KMS-11 (cell line): ENCODE measurements around the gene FCHO2.

Experiments
- H2AFZ ChIP-seq: fragments of 200-600 bp; sonication (generic); 2 replicates; pipeline ENCODE4 v1.6.1; 2016; ENCODE audit warnings: antibody characterized with exemption, mixed run types, low read depth
- H3K27ac ChIP-seq: fragments of 200-600 bp; sonication (generic); 2 replicates; pipeline ENCODE4 v1.6.1; 2016; ENCODE audit warnings: mild to moderate bottlenecking, mixed run types
- H3K27me3 ChIP-seq: fragments of 200-600 bp; sonication (generic); 2 replicates; pipeline ENCODE4 v1.6.1; 2017; ENCODE audit warnings: mild to moderate bottlenecking, low read depth, mixed run types, moderate library complexity; ENCODE audit not compliant: insufficient read depth
- H3K36me3 ChIP-seq: fragments of 200-600 bp; sonication (generic); 2 replicates; pipeline ENCODE4 v1.6.1; 2017; ENCODE audit warnings: mild to moderate bottlenecking, mixed run types; ENCODE audit not compliant: insufficient read depth
- H3K4me1 ChIP-seq: fragments of 200-600 bp; sonication (generic); 2 replicates; pipeline ENCODE4 v1.6.1; 2016; ENCODE audit warnings: mild to moderate bottlenecking, low read depth, mixed run types; ENCODE audit not compliant: poor library complexity, severe bottlenecking
- H3K4me2 ChIP-seq: fragments of 200-600 bp; sonication (generic); 2 replicates; pipeline ENCODE4 v1.7.0; 2016; ENCODE audit warnings: mild to moderate bottlenecking, mixed run types
- H3K4me3 ChIP-seq: fragments of 200-600 bp; sonication (generic); IDR thresholded peaks from 2 replicates; pipeline ENCODE4 v1.6.1; 2017; ENCODE audit warnings: low read depth, low read length, mixed read lengths; ENCODE audit not compliant: insufficient read depth
- H3K79me2 ChIP-seq: fragments of 200-600 bp; sonication (generic); 2 replicates; pipeline ENCODE4 v1.6.1; 2016; ENCODE audit warnings: low read depth, mixed run types; ENCODE audit not compliant: insufficient read depth
- H3K9ac ChIP-seq: fragments of 200-600 bp; sonication (generic); 2 replicates; pipeline ENCODE4 v1.6.1; 2016; ENCODE audit warnings: mild to moderate bottlenecking, mixed run types
- H4K20me1 ChIP-seq: fragments of 200-600 bp; sonication (generic); 2 replicates; pipeline ENCODE4 v1.6.1; 2016; ENCODE audit warnings: mild to moderate bottlenecking, mixed run types; ENCODE audit not compliant: insufficient read depth
- CTCF ChIP-seq: fragments of 200-600 bp; sonication (generic); conservative IDR thresholded peaks from 2 replicates; pipeline ENCODE4 v1.6.1; 2017; ENCODE audit warnings: low read depth, mild to moderate bottlenecking, antibody characterized with exemption, low read length, moderate library complexity, mixed read lengths

The FCHO2 gene

GRCh38 chr5:72954389-72954788, 1.5 kb upstream of the FCHO2 start:
- no peaks in the 10 kb centered on the region; the same call in 1 of the 2 replicates for H3K27me3 ChIP-seq
- peaks cover 18% of the 10 kb centered on the region for H3K4me1 ChIP-seq
- no peaks in the 10 kb centered on the region for H3K36me3 ChIP-seq
- H3K27ac ChIP-seq: no peak overlapping the region
- H3K4me2 ChIP-seq: peak overlapping the region; percentile 97; the same call in 1 of the 2 replicates
- H3K9ac ChIP-seq: no peak overlapping the region
- TF ChIP-seq CTCF: no peak
- no peak overlapping the region for H3K4me3 ChIP-seq
- no peaks in the 10 kb centered on the region for H4K20me1 ChIP-seq
- H2AFZ ChIP-seq: no peak overlapping the region
- H3K79me2 ChIP-seq: peaks cover 11% of the 10 kb centered on the region; the same call in 1 of the 2 replicates

GRCh38 chr5:72955143-72955767, 586 bp upstream of the FCHO2 start:
- no peak overlapping the region for H3K27ac ChIP-seq
- H4K20me1 ChIP-seq: no peaks in the 10 kb centered on the region
- peaks cover 11% of the 10 kb centered on the region; the same call in 1 of the 2 replicates for H3K79me2 ChIP-seq
- no peak overlapping the region for H3K4me3 ChIP-seq
- no peak for TF ChIP-seq CTCF
- no peaks in the 10 kb centered on the region for H3K36me3 ChIP-seq
- peaks cover 18% of the 10 kb centered on the region for H3K4me1 ChIP-seq
- peak overlapping the region; percentile 50; the same call in 1 of the 2 replicates for H3K9ac ChIP-seq
- peak overlapping the region; percentile 97 for H3K4me2 ChIP-seq
- H3K27me3 ChIP-seq: no peaks in the 10 kb centered on the region; the same call in 1 of the 2 replicates
- peak overlapping the region; percentile 100 for H2AFZ ChIP-seq

- TF ChIP-seq CTCF: no peak
- Histone ChIP-seq H3K9ac (peak overlapping the region; percentile 50; the same call in 1 of the 2 replicates), H3K36me3 (no peaks in the 10 kb centered on the region), H2AFZ (peak overlapping the region; percentile 100), H3K4me2 (peak overlapping the region; percentile 59), H3K4me3 (no peak overlapping the region), H3K27ac (peak overlapping the region; percentile 4; the same call in 1 of the 2 replicates), H4K20me1 (no peaks in the 10 kb centered on the region), H3K4me1 (peaks cover 18% of the 10 kb centered on the region), H3K79me2 (peaks cover 11% of the 10 kb centered on the region; the same call in 1 of the 2 replicates), H3K27me3 (no peaks in the 10 kb centered on the region; the same call in 1 of the 2 replicates)
Observed at GRCh38 chr5:72956324-72957140, 691 bp downstream of the FCHO2 start.

GRCh38 chr5:72957337-72957736, 1.5 kb downstream of the FCHO2 start:
- 0 out of 2 replicates have a peak overlapping the region, but pooled peaks have one; percentile 100 for H2AFZ ChIP-seq
- no peak overlapping the region for H3K4me3 ChIP-seq
- peaks cover 11% of the 10 kb centered on the region; the same call in 1 of the 2 replicates for H3K79me2 ChIP-seq
- H3K4me1 ChIP-seq: peaks cover 18% of the 10 kb centered on the region
- no peaks in the 10 kb centered on the region; the same call in 1 of the 2 replicates for H3K27me3 ChIP-seq
- H3K36me3 ChIP-seq: no peaks in the 10 kb centered on the region
- peak overlapping the region; percentile 59 for H3K4me2 ChIP-seq
- no peak overlapping the region for H3K27ac ChIP-seq
- no peaks in the 10 kb centered on the region for H4K20me1 ChIP-seq
- H3K9ac ChIP-seq: no peak overlapping the region; the same call in 1 of the 2 replicates
- TF ChIP-seq CTCF: no peak
